Astrocyte of the cerebellum (primary cell): Measurements from ENCODE around the gene CCL14.

Experiments
- DNase-seq: peaks from one replicate; pipeline ENCODE4 v3.0.0-alpha.2; 2011; ENCODE audit warnings: low read depth
- H3K4me3 ChIP-seq: 2 replicates; pipeline ENCODE4 v1.5.1; 2011; ENCODE audit warnings: mild to moderate bottlenecking, low read depth, low read length, moderate library complexity
- in situ Hi-C: cut with HindIII; loops from 2 replicates; pipeline ENCODE4 v1.10.0; 2017; ENCODE audit warnings: low sequenced_read_pairs
- TF ChIP-seq, protein P1 (sequence below): IDR thresholded peaks from 2 replicates; pipeline ENCODE4 v1.5.1; 2012; ENCODE audit warnings: low read length, low read depth, moderate library complexity, mild to moderate bottlenecking; ENCODE audit errors: missing control alignments

CCL14 gene

GRCh38 chr17:35972066-35972465 lies 14.5 kb downstream of the CCL14 start:
- TF ChIP-seq, protein P1, sequence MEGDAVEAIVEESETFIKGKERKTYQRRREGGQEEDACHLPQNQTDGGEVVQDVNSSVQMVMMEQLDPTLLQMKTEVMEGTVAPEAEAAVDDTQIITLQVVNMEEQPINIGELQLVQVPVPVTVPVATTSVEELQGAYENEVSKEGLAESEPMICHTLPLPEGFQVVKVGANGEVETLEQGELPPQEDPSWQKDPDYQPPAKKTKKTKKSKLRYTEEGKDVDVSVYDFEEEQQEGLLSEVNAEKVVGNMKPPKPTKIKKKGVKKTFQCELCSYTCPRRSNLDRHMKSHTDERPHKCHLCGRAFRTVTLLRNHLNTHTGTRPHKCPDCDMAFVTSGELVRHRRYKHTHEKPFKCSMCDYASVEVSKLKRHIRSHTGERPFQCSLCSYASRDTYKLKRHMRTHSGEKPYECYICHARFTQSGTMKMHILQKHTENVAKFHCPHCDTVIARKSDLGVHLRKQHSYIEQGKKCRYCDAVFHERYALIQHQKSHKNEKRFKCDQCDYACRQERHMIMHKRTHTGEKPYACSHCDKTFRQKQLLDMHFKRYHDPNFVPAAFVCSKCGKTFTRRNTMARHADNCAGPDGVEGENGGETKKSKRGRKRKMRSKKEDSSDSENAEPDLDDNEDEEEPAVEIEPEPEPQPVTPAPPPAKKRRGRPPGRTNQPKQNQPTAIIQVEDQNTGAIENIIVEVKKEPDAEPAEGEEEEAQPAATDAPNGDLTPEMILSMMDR = no peak
- no peak overlapping the region for H3K4me3 ChIP-seq
- in situ Hi-C loops = no loop called here
- DNase-seq = no peak

- peak; percentile 77 for DNase-seq
- H3K4me3 ChIP-seq = no peak overlapping the region
- TF ChIP-seq, protein P1 = peak; percentile 80
- in situ Hi-C loops = no loop called here
Observed at GRCh38 chr17:35969558-35970380, 16.8 kb downstream of the CCL14 start.

DNA sequence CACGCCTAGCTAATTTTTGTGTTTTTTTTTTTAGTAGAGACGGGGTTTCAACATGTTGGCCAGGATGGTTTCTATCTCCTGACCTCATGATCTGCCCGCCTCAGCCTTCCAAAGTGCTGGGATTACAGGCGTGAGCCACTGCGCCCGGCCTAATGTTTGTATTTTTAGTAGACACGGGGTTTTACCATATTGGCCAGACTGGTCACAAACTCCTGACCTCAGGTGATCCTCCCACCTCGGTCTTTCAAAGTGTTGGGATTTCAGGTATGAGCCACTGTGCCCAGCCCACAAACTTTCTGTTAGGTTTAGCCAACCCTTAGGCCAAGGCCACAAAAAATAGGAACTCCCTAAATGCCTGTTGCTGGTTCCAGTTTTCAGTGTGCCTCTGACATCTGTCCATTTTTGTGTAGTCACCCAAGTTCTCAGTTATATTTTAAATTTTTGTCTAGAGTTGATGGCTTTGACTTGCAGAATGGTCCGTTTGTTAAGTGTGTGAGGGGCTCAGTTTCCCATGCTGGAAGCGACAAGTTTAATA lies 17.9 kb downstream of the CCL14 start:
- TF ChIP-seq, protein P1 = no peak
- H3K4me3 ChIP-seq = no peak overlapping the region
- DNase-seq = no peak
- in situ Hi-C loops = no loop called here

DNA sequence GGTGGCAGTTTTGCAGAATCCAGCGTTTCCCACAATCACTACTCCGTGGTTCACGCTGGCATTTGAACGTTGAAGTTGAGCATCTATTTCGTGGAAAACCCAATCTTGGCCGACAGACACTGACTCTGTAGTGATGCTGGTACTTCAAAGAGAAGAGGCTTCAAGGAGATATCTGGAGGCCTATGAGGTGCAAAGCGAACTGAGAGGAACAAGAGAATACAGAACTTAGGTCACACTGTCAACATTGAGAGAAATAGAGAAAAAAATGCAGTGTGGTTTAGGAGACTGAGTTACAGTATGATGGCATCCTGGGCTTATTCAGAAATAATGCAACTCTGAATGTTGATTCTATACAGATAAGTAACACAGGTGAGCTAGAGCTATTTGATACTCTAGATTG lies 21.3 kb downstream of the CCL14 start:
- TF ChIP-seq, protein P1 = no peak
- no peak overlapping the region for H3K4me3 ChIP-seq
- no peak for DNase-seq
- in situ Hi-C loops = no loop called here

- no peak for DNase-seq
- TF ChIP-seq, protein P1 = no peak
- in situ Hi-C loops = no loop called here
- H3K4me3 ChIP-seq = no peak overlapping the region
Observed at GRCh38 chr17:35963663-35964062, 22.9 kb downstream of the CCL14 start.

GRCh38 chr17:35953720-35954119 lies 32.8 kb downstream of the CCL14 start:
- DNase-seq = no peak
- TF ChIP-seq, protein P1 = no peak
- in situ Hi-C loops = no loop called here
- no peak overlapping the region for H3K4me3 ChIP-seq
